DND-41 (cell line): ENCODE data around the gene GZMM.

Experiments
- ATAC-seq: fragments of 200-7000 bp; cut with Tn5 transposase; 3 replicates; pipeline ENCODE4 v1.9.1; 2021; ENCODE audit warnings: low read depth; ENCODE audit not compliant: insufficient read depth
- DNase-seq: peaks from one replicate; pipeline ENCODE4 v3.0.0-alpha.2; 2020
- H2AFZ ChIP-seq: 2 replicates; pipeline ENCODE4 v1.6.0; 2012; ENCODE audit warnings: low read depth, low read length
- H3K27ac ChIP-seq: 2 replicates; pipeline ENCODE4 v1.5.1; 2012; ENCODE audit warnings: low read length, inconsistent platforms
- H3K27me3 ChIP-seq: fragments of 200-600 bp; sonication (generic); 2 replicates; pipeline ENCODE4 v1.6.0; 2012; ENCODE audit warnings: low read length, mild to moderate bottlenecking, inconsistent platforms; ENCODE audit not compliant: insufficient read depth, poor library complexity
- H3K36me3 ChIP-seq: 2 replicates; pipeline ENCODE4 v1.5.1; 2012; ENCODE audit warnings: low read length, inconsistent platforms; ENCODE audit not compliant: insufficient read depth
- H3K4me1 ChIP-seq: 2 replicates; pipeline ENCODE4 v1.5.1; 2012; ENCODE audit warnings: mild to moderate bottlenecking, low read length; ENCODE audit not compliant: insufficient read depth
- H3K4me2 ChIP-seq: 2 replicates; pipeline ENCODE4 v1.6.0; 2012; ENCODE audit warnings: mild to moderate bottlenecking, moderate library complexity, low read length, inconsistent platforms; ENCODE audit not compliant: insufficient read depth
- H3K4me3 ChIP-seq, 2 experiments: fragments of 200-600 bp in 1 of 2; shearing (Covaris generic) in 1 of 2; 2 replicates each; pipeline ENCODE4 v1.5.1; 2012 to 2016; ENCODE audit warnings: inconsistent platforms in 2 of 2, low read length in 2 of 2, mild to moderate bottlenecking in 2 of 2, low read depth in 1 of 2, moderate library complexity in 1 of 2
- H3K79me2 ChIP-seq: 2 replicates; pipeline ENCODE4 v1.6.0; 2012; ENCODE audit warnings: low read length, inconsistent platforms; ENCODE audit not compliant: insufficient read depth
- H3K9ac ChIP-seq: 2 replicates; pipeline ENCODE4 v1.6.0; 2012; ENCODE audit warnings: low read depth, mild to moderate bottlenecking, inconsistent platforms, low read length, moderate library complexity
- H3K9me3 ChIP-seq: 2 replicates; pipeline ENCODE4 v1.5.1; 2012; ENCODE audit warnings: low read length, moderate library complexity, mild to moderate bottlenecking, inconsistent platforms; ENCODE audit not compliant: insufficient read depth, severe bottlenecking
- H4K20me1 ChIP-seq: 2 replicates; pipeline ENCODE4 v1.6.0; 2012; ENCODE audit warnings: low read length; ENCODE audit not compliant: insufficient read depth
- CTCF ChIP-seq: IDR thresholded peaks from 2 replicates; pipeline ENCODE4 v1.5.1; 2012; ENCODE audit warnings: borderline replicate concordance, low read length, moderate library complexity, mild to moderate bottlenecking; ENCODE audit not compliant: poor library complexity, severe bottlenecking; ENCODE audit errors: extremely low read depth
- EZH2 ChIP-seq: IDR thresholded peaks from 3 replicates; pipeline ENCODE4 v1.6.1; 2012; ENCODE audit warnings: borderline replicate concordance, low read depth, mild to moderate bottlenecking, moderate library complexity, low read length, inconsistent platforms; ENCODE audit not compliant: severe bottlenecking

The GZMM gene

DNA sequence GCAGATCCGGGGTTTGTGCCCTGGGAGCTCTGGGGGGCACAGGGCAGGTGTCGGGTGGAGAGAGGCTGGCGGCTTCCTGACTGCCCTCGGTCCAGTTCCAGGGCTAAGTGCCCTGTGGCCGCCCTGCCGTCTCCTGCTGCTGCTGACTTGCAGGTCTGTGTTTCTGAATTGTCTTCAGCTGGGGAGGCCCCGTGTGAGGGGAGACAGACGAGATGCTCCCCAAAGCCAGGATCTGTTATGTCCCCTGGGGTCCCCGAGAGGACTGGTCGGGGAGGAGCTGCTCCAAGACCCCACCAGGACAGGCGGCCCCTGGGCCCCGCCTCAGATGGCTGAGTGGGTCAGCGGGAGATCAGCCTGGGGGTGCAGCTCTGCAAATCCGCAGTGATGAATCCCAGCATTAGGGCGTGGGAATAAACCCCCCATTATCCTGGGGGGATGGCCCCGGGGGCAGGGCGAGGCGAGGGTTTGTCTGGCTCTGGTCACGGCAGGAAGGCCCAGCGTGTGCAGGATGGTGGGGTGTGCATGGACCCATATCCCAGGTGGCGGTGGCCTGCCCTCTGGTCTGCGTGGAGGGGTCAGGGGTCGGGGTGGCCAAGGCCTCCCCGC, 50.5 kb downstream of the GZMM start:
- Histone ChIP-seq H3K9ac (no peak overlapping the region), H3K9me3 (no peaks in the 10 kb centered on the region)

GRCh38 chr19:595326-596262, 51.7 kb downstream of the GZMM start:
- Histone ChIP-seq H3K9me3 (no peaks in the 10 kb centered on the region), H3K4me2 (no peak overlapping the region), H3K4me1 (no peaks in the 10 kb centered on the region), H3K9ac (no peak overlapping the region), H4K20me1 (peaks cover 10% of the 10 kb centered on the region; the same call in 1 of the 2 replicates), H3K27ac (no peak overlapping the region), H3K27me3 (no peaks in the 10 kb centered on the region), H3K79me2 (no peaks in the 10 kb centered on the region), H3K36me3 (no peaks in the 10 kb centered on the region), H3K4me3 (no peak overlapping the region), H2AFZ (no peak overlapping the region)
- ATAC-seq, result no peak
- TF ChIP-seq CTCF, result no peak
- TF ChIP-seq EZH2, result no peak
- no peak for DNase-seq

More for the DNA sequence above, 50.5 kb downstream of the GZMM start:
- H3K4me3 ChIP-seq, result no peak overlapping the region
- no peak overlapping the region for H3K27ac ChIP-seq
- no peaks in the 10 kb centered on the region for H3K36me3 ChIP-seq
- no peaks in the 10 kb centered on the region for H3K79me2 ChIP-seq
- TF ChIP-seq CTCF (no peak), EZH2 (no peak)
- no peak overlapping the region for H3K4me2 ChIP-seq
- H2AFZ ChIP-seq, result no peak overlapping the region
- H4K20me1 ChIP-seq, result peaks cover 10% of the 10 kb centered on the region; the same call in 1 of the 2 replicates
- H3K27me3 ChIP-seq, result no peaks in the 10 kb centered on the region
- no peak for ATAC-seq
- DNase-seq, result no peak
- no peaks in the 10 kb centered on the region for H3K4me1 ChIP-seq

DNA sequence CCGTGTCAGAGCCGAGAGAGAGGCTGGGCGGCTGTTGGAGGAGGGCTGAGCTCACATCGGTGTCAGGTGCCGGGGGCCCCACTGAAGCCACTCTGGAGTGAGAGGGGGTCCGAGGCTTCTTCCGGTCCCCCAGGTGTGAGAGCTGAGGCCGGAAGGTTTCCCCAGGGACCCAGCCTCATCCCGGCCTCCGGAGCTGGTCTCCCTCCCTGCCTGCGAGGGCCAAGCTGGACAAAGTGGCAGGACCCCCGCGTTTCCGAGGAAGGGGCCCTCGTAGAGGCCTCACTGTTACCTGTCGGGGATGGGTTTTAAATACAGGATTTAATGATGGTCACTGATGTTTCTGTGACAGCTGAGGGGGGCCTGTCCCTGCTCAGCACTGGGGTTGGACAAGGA, 52.4 kb downstream of the GZMM start:
- no peak overlapping the region for H3K4me2 ChIP-seq
- no peak for ATAC-seq
- no peak for TF ChIP-seq CTCF
- TF ChIP-seq EZH2, result no peak
- H3K4me1 ChIP-seq, result no peaks in the 10 kb centered on the region
- H3K27ac ChIP-seq, result no peak overlapping the region
- no peaks in the 10 kb centered on the region for H3K36me3 ChIP-seq
- H3K79me2 ChIP-seq, result no peaks in the 10 kb centered on the region
- DNase-seq, result no peak
- no peaks in the 10 kb centered on the region for H3K27me3 ChIP-seq
- H2AFZ ChIP-seq, result no peak overlapping the region
- H4K20me1 ChIP-seq, result peaks cover 10% of the 10 kb centered on the region; the same call in 1 of the 2 replicates
- no peak overlapping the region for H3K4me3 ChIP-seq
- H3K9me3 ChIP-seq, result no peaks in the 10 kb centered on the region
- no peak overlapping the region for H3K9ac ChIP-seq
